Kidney epithelial cell (primary cell): ENCODE data around the gene GRM8. TPM values are rescaled to one million over a fixed set of nuclear protein-coding genes. Genes with fewer than 3 reads are reported as not detected.

Source experiments
- DNase-seq: peaks from one replicate; pipeline ENCODE4 v3.0.0-alpha.2; 2010; ENCODE audit warnings: low read depth
- H3K27me3 ChIP-seq: 2 replicates; pipeline ENCODE4 v1.6.0; 2011; ENCODE audit warnings: low read length; ENCODE audit not compliant: control insufficient read depth, insufficient read depth
- H3K36me3 ChIP-seq: 2 replicates; pipeline ENCODE4 v1.5.1; 2011; ENCODE audit warnings: low read length; ENCODE audit not compliant: control insufficient read depth, insufficient read depth
- H3K4me3 ChIP-seq: 2 replicates; pipeline ENCODE4 v1.5.1; 2011; ENCODE audit warnings: low read depth, mild to moderate bottlenecking, control low read depth, low read length
- total RNA-seq: library from RNA; depleted of rRNA; stranded (reverse); fragments of >200 nt; gene quantifications from 2 replicates; pipeline ENCODE4 v1.2.3, GENCODE V29; 2015
- TF ChIP-seq, protein P1 (sequence below): IDR thresholded peaks from 2 replicates; pipeline ENCODE4 v1.5.1; 2011; ENCODE audit warnings: mild to moderate bottlenecking, moderate library complexity, low read length, control low read depth, inconsistent platforms; ENCODE audit not compliant: insufficient read depth, poor library complexity, severe bottlenecking

Gene GRM8
- total RNA-seq, 1 donor from 2014 or later = 0.17 TPM

DNA sequence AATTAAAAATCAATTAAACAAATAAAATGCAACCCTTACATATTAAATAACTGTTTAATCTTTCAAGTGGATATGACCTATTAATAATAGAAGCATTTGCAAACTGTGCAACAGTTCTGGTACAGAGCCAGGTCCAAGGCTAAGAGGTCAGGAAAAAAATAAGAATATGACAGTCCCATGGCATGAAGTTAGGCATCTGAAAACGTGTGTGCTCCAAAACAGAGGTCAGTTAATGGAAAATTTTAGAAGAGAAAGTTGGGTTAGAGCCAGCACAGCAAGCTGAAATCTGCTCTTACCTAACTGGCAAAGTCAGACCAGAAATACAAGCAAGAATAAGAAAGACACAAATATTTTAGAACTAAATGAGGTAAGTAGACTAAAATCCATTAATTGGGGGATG lies 757.7 kb downstream of the GRM8 start:
- TF ChIP-seq, protein P1, sequence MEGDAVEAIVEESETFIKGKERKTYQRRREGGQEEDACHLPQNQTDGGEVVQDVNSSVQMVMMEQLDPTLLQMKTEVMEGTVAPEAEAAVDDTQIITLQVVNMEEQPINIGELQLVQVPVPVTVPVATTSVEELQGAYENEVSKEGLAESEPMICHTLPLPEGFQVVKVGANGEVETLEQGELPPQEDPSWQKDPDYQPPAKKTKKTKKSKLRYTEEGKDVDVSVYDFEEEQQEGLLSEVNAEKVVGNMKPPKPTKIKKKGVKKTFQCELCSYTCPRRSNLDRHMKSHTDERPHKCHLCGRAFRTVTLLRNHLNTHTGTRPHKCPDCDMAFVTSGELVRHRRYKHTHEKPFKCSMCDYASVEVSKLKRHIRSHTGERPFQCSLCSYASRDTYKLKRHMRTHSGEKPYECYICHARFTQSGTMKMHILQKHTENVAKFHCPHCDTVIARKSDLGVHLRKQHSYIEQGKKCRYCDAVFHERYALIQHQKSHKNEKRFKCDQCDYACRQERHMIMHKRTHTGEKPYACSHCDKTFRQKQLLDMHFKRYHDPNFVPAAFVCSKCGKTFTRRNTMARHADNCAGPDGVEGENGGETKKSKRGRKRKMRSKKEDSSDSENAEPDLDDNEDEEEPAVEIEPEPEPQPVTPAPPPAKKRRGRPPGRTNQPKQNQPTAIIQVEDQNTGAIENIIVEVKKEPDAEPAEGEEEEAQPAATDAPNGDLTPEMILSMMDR = no peak
- no peaks in the 10 kb centered on the region for H3K27me3 ChIP-seq
- no peaks in the 10 kb centered on the region for H3K36me3 ChIP-seq
- DNase-seq = no peak
- H3K4me3 ChIP-seq = no peak overlapping the region

DNA sequence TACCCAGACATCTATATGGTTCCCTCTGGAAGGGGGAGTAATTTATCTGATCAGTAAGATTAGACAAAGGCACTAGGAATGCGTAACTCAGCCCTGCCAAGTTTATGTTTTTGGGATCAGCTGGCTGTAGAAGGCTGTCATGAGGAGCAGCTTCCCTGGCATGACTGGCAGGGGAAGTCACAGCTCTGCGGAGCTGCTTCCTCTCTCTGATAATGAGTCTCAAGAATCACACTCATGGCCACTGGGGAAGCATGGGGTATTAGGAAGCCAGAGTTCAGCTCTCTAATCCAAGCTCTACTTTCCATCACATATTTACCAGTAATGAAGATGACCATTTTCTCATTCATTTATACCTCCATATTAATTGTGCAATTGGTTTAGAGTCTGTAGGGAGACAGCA lies 758.9 kb downstream of the GRM8 start:
- Histone ChIP-seq H3K4me3 (no peak overlapping the region), H3K27me3 (no peaks in the 10 kb centered on the region), H3K36me3 (no peaks in the 10 kb centered on the region)
- no peak for DNase-seq
- TF ChIP-seq, protein P1 = no peak

- TF ChIP-seq, protein P1 = no peak
Observed at GRCh38 chr7:126489874-126490273, 762.9 kb downstream of the GRM8 start.

DNA sequence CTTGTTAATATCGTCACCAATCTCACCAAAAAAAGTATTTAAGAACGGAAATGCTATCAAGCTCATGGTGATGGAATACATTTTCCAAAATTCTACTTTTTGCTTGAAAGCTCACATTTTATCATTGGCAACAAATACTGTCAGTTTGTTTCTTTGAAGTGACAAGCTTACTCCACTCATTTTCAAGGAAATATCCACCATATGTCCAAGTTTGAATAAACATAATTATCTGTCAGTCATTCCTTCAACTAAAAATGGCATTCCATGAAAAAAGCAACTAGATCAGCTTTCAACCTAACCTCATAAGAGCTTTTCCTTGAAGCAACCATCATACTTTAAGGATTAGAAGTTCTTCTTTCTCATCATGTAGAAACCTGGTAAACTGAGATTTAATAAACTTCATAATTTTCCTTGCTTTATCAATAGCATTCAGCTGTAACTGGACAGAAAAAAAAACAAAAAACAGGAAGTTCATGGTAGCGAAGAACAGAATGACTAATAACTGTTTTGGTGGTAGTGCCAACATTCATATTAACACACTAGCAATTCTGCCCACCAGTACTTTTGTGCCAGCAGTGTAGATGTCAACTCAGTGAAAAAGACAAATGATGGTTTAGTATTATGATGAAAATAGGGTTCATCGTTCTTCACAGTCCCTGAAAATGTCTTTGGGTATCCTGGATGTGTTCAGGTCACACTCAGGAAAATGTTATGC lies 764.9 kb downstream of the GRM8 start:
- DNase-seq = no peak
- H3K36me3 ChIP-seq = no peaks in the 10 kb centered on the region

More at GRCh38 chr7:126489874-126490273, 762.9 kb downstream of the GRM8 start:
- no peaks in the 10 kb centered on the region for H3K27me3 ChIP-seq
- no peak overlapping the region for H3K4me3 ChIP-seq
- no peak for DNase-seq
- H3K36me3 ChIP-seq = no peaks in the 10 kb centered on the region

DNA sequence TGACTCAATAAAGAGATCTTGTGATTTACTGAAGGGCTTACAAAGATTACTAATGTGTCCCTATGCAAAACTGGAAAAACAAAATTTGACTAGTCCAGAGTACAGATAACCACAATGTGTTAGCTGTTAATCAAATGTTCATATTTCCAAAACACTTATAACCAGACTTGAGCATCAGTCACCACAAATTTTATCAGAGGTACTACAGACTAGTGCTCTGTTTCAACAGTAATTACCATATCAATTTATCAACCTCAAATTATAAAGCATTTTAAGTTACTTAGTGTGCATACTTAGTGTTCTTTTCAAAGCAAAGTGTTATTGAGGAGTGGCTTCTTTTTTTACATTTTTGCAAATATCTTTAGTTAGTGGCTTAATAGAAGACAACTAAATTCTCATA lies 765.9 kb downstream of the GRM8 start:
- DNase-seq = no peak
- no peak overlapping the region for H3K4me3 ChIP-seq

More for the DNA sequence above, 764.9 kb downstream of the GRM8 start:
- TF ChIP-seq, protein P1 = no peak
- Histone ChIP-seq H3K27me3 (no peaks in the 10 kb centered on the region), H3K4me3 (no peak overlapping the region)

More for the DNA sequence above, 765.9 kb downstream of the GRM8 start:
- Histone ChIP-seq H3K36me3 (no peaks in the 10 kb centered on the region), H3K27me3 (no peaks in the 10 kb centered on the region)
- TF ChIP-seq, protein P1 = no peak
